Gastrocnemius medialis (tissue), 4 donors: ENCODE results near the gene FBXO44. TPM values are rescaled to one million over a fixed set of nuclear protein-coding genes. Genes with fewer than 3 reads are reported as not detected.

Experiments
- ATAC-seq, 2 donors: fragments of 150-250 bp; one replicate each; pipeline ENCODE4 v1.9.1; 2016
- DNase-seq, 2 donors: peaks; one replicate each; pipeline ENCODE4 v3.0.0-alpha.2; 2019
- H3K27ac ChIP-seq, 4 donors: fragments of 200-600 bp; sonication (generic); 1 replicate in 1 of 4; 2 replicates in 3 of 4; pipeline ENCODE4 v1.5.1; 2016 to 2018; ENCODE audit warnings: mild to moderate bottlenecking in 2 of 4, moderate library complexity in 1 of 4
- H3K27me3 ChIP-seq, 3 donors: fragments of 200-600 bp; sonication (generic) in 2 of 3; 1 replicate in 1 of 3; 2 replicates in 2 of 3; pipeline versions ENCODE4 v1.5.1 to v1.6.0; 2016 to 2019; ENCODE audit warnings: mild to moderate bottlenecking in 1 of 3, moderate library complexity in 1 of 3
- H3K36me3 ChIP-seq, 2 donors: fragments of 200-600 bp; sonication (generic) in 1 of 2; one replicate each; pipeline ENCODE4 v1.5.1; 2017 to 2018
- H3K4me1 ChIP-seq, 2 donors: fragments of 200-600 bp; sonication (generic) in 1 of 2; one replicate each; pipeline ENCODE4 v1.5.1; 2016 to 2017; ENCODE audit warnings: mild to moderate bottlenecking in 2 of 2
- H3K4me3 ChIP-seq, 4 donors: fragments of 200-600 bp; sonication (generic) in 3 of 4; 1 replicate in 1 of 4; 2 replicates in 3 of 4; pipeline ENCODE4 v1.5.1; 2016 to 2019; ENCODE audit warnings: mild to moderate bottlenecking in 2 of 4
- H3K9me3 ChIP-seq, 3 donors: fragments of 200-600 bp; sonication (generic) in 2 of 3; 1 replicate in 1 of 3; 2 replicates in 2 of 3; pipeline ENCODE4 v1.5.1; 2016 to 2019
- CTCF ChIP-seq, 5 experiments: fragments of 450-650 bp in 3 of 5; fragments of 200-600 bp in 2 of 5; sonication (generic) in 2 of 5; IDR thresholded peaks in 4 of 5; conservative IDR thresholded peaks in 1 of 5; 1 replicate in 4 of 5; 2 replicates in 1 of 5; pipeline ENCODE4 v1.5.1; 2016 to 2019; ENCODE audit warnings: antibody characterized with exemption in 5 of 5, mild to moderate bottlenecking in 3 of 5, moderate library complexity in 3 of 5
- POLR2A ChIP-seq, 2 donors: fragments of 450-650 bp; IDR thresholded peaks; one replicate each; pipeline ENCODE4 v1.6.1; 2017; ENCODE audit warnings: antibody characterized with exemption in 2 of 2, mild to moderate bottlenecking in 2 of 2, moderate library complexity in 2 of 2
- in situ Hi-C, 4 donors: fragments of 200-750 bp; cut with MboI; loops; one replicate each; pipeline versions ENCODE4 v1.15.0 to v1.8.0; 2017; ENCODE audit warnings: low sequenced_read_pairs in 4 of 4
- intact Hi-C: fragments of 100-400 bp; cut with DNase I; formaldehyde crosslinking; loops from one replicate; pipeline ENCODE4 v1.15.1; 2023; ENCODE audit warnings: low total_unique reads
- total RNA-seq, 4 donors: library from RNA; depleted of rRNA; stranded (reverse); fragments of >200 nt; gene quantifications; one replicate each; pipeline versions ENCODE4 v1.1.0 to v1.2.3, GENCODE V29; 2016

Gene FBXO44
- total RNA-seq, 4 donors from 2014 or later: 1.7 to 9.4 (median 5.4) TPM

DNA sequence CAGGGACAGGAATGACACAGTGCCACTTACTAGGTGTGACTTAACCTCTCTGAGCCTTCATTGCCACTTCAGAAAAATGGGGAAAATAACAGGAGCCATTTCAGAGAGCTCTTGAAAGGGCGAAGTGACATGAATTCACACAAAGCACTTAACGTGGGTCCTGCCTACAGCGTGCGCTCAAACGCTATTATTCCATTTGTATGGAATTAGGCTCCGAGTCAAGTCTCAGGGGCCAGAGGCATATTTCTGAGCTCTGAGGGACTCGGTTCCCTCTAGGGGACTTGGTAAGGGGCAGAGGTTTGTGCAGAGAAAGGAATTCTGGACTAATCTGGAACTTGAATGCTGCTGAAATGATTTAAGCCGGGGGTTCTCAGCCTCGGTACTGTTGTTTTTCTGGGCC, 50.9 kb downstream of the FBXO44 start:
- Histone ChIP-seq H3K27ac (no peak overlapping the region), H3K27me3 (peaks cover 16 to 26% (median 22%) of the 10 kb centered on the region in 3 donors), H3K9me3 (no peaks in the 10 kb centered on the region), H3K36me3 (no peaks in the 10 kb centered on the region), H3K4me3 (no peak overlapping the region), H3K4me1 (peaks cover 0 to 8% of the 10 kb centered on the region in 2 donors)
- intact Hi-C loops: no loop called here
- TF ChIP-seq POLR2A (IDR thresholded peaks at IDR 0.05): no peak
- TF ChIP-seq CTCF (IDR thresholded peaks at IDR 0.05 in 4 of 5, conservative IDR thresholded peaks at IDR 0.05 in 1 of 5): no peak
- ATAC-seq: no peak
- no peak for DNase-seq
- in situ Hi-C loops: no loop called here

- no peak for TF ChIP-seq CTCF (IDR thresholded peaks at IDR 0.05 in 4 of 5, conservative IDR thresholded peaks at IDR 0.05 in 1 of 5)
- no peak for TF ChIP-seq POLR2A (IDR thresholded peaks at IDR 0.05)
- Histone ChIP-seq H3K27me3 (peaks cover 9 to 19% (median 19%) of the 10 kb centered on the region in 3 donors), H3K9me3 (no peaks in the 10 kb centered on the region), H3K27ac (no peak overlapping the region), H3K4me1 (peaks cover 0 to under 1% of the 10 kb centered on the region in 2 donors), H3K36me3 (no peaks in the 10 kb centered on the region), H3K4me3 (no peak overlapping the region)
- intact Hi-C loops (no loop called here), in situ Hi-C loops (no loop called here)
- DNase-seq (no peak), ATAC-seq (no peak)
These were observed 51.6 kb downstream of the FBXO44 start for GRCh38 chr1:11706292-11706691.

DNA sequence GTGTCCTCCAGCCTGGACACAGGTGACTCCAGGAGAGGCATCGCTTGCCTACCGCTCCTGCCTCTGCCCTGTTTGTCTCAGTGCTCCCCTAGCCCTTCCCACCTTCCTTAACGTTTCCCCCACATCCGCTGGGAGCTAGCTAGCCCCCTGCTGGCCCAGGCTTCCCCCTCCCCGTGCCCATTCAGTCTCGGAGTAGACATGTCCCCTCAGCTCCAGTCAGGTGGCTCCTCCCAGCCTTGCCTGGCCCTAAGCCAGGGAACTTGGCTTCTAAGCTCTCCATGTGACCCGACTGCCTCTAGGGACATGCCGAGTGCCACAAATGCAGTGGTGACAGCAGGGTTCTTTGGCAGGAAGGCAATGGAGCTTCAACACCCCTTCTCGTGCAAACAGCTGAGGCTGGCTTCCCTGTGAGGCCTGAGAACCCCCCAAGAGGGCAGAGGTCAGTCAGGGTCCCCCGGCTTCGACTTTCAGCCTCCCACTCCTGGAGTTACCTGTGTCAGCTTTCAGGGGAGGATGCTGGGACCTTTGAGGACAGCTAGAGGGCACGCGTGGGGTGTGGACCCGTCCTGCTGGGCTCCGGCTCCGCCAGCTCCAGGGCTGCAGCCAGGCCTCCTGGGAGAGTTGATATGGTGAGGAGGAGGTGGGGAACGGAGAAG, 53.1 kb downstream of the FBXO44 start:
- Histone ChIP-seq H3K36me3 (no peaks in the 10 kb centered on the region), H3K27me3 (peaks cover 0 to 17% (median 4%) of the 10 kb centered on the region in 3 donors), H3K27ac (no peak overlapping the region), H3K9me3 (no peaks in the 10 kb centered on the region), H3K4me1 (no peaks in the 10 kb centered on the region), H3K4me3 (no peak overlapping the region)
- in situ Hi-C loops: no loop called here
- peak; percentile 39 to 80 for ATAC-seq
- TF ChIP-seq CTCF (IDR thresholded peaks at IDR 0.05 in 4 of 5, conservative IDR thresholded peaks at IDR 0.05 in 1 of 5) (no peak), POLR2A (IDR thresholded peaks at IDR 0.05) (no peak)
- peak in 1 of 2 donors; percentile 55 for DNase-seq
- intact Hi-C loops: no loop called here

DNA sequence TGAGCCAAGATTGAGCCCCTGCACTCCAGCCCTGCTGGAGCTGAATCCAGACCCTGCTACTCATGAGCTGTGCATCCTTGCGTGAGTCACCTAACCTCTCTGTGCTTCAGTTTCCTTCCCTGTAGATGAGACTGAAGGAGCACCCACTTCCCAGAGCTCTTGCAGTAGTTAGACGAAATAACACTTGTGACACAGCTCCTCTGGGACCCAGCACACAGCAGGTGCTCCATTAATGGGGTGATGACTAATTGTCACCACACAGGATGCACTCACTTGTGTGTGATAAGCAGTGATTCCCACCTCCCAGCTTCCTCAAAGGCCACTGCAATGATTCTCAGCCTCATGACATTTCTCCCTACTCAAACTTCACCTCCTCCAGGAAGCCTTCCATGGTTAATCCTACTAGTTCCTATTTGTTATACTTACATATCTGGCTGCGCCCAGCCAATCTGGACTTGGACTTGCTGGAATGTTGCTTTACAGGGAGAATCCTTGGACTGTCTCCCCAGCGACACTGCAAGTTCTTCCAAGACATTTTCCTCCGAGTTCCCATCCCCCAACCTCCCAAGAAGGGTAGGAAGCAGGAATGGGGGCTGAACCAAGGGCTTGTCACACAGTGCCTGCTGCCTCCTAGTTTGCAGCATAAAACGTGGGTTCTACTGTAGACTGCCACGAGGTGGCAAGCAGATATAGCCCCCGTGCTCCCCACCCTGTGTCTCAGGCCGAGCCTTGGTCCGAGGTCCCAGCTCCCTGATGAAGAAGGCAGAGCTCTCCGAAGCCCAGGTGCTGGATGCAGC, 54.1 kb downstream of the FBXO44 start:
- TF ChIP-seq POLR2A (IDR thresholded peaks at IDR 0.05) (no peak), CTCF (IDR thresholded peaks at IDR 0.05 in 4 of 5, conservative IDR thresholded peaks at IDR 0.05 in 1 of 5) (no peak)
- Histone ChIP-seq H3K27ac (no peak overlapping the region), H3K4me1 (no peaks in the 10 kb centered on the region), H3K9me3 (no peaks in the 10 kb centered on the region), H3K4me3 (no peak overlapping the region), H3K36me3 (no peaks in the 10 kb centered on the region), H3K27me3 (peaks cover 0 to 13% (median 0%) of the 10 kb centered on the region in 3 donors)
- in situ Hi-C loops (no loop called here), intact Hi-C loops (no loop called here)
- DNase-seq: no peak
- no peak for ATAC-seq
